SU-DHL-6 (cell line): ENCODE results near the gene FDX1.

Experiments used
- CTCF ChIP-seq: fragments of 200-600 bp; sonication (generic); IDR thresholded peaks from one replicate; pipeline ENCODE4 v1.5.1; 2017; ENCODE audit warnings: antibody characterized with exemption, mild to moderate bottlenecking, low read length, moderate library complexity; ENCODE audit not compliant: insufficient read depth, poor library complexity, severe bottlenecking
- EZH2phosphoT487 ChIP-seq: fragments of 200-600 bp; sonication (generic), shearing (Covaris generic); conservative IDR thresholded peaks from 2 replicates; pipeline ENCODE4 v1.6.1; 2018; ENCODE audit warnings: mild to moderate bottlenecking, antibody characterized with exemption, low read length, moderate library complexity, mixed read lengths

GRCh38 chr11:110445437-110445836, 15.7 kb downstream of the FDX1 start:
- TF ChIP-seq CTCF: no peak
- no peak for TF ChIP-seq EZH2phosphoT487
